Adipose tissue (tissue), 3 donors: ENCODE measurements around the gene SLC8A2. TPM values are rescaled to one million over a fixed set of nuclear protein-coding genes. Genes with fewer than 3 reads are reported as not detected.

Experiments used
- H3K27ac ChIP-seq: one replicate; pipeline ENCODE4 v1.5.1; 2013; ENCODE audit warnings: low read depth, low read length
- WGBS, 3 donors: extraction: QIAGEN DNeasy Blood & Tissue Kit; methylation state at CpG; one replicate each; pipeline ENCODE4 v1.1.7; 2013; 5-methylcytosine and 5-hydroxymethylcytosine counted together
- polyA plus RNA-seq, 3 donors: library from polyadenylated mRNA; stranded (reverse); fragments of 200-250 nt; gene quantifications; one replicate each; pipeline ENCODE4 v1.2.3, GENCODE V29; 2013
- donor health status: healthy with polysubstance abuse.
- donor health status: Bipolar disorder and iron deficiency.
- donor health status: healthy.

SLC8A2 gene
- polyA plus RNA-seq, 3 donors, result 0.28 to 1.9 TPM; not detected in 1

GRCh38 chr19:47507924-47508553, 36.3 kb upstream of the SLC8A2 start:
- WGBS, 3 donors, result 53 to 79% (median 67%) methylated on average over 10 to 11 of the region's 11 CpGs

GRCh38 chr19:47507012-47507411, 35.3 kb upstream of the SLC8A2 start:
- H3K27ac ChIP-seq, result no peak overlapping the region
- WGBS, 3 donors, result 26 to 68% (median 54%) methylated on average over 6 of the region's 6 CpGs

More at GRCh38 chr19:47507924-47508553, 36.3 kb upstream of the SLC8A2 start:
- H3K27ac ChIP-seq, result no peak overlapping the region

GRCh38 chr19:47506459-47506858, 34.8 kb upstream of the SLC8A2 start:
- 49 to 87% (median 87%) methylated on average over 8 of the region's 8 CpGs for WGBS, 3 donors
- no peak overlapping the region for H3K27ac ChIP-seq

GRCh38 chr19:47505506-47505905, 33.8 kb upstream of the SLC8A2 start:
- H3K27ac ChIP-seq, result no peak overlapping the region
- WGBS, 3 donors, result 56 to 96% (median 92%) methylated on average over 6 of the region's 6 CpGs

- H3K27ac ChIP-seq, result no peak overlapping the region
- 66 to 75% (median 68%) methylated on average over 5 of the region's 5 CpGs for WGBS, 3 donors
These were observed 32.1 kb upstream of the SLC8A2 start for GRCh38 chr19:47503826-47504150.

- H3K27ac ChIP-seq, result no peak overlapping the region
- WGBS, 3 donors, result 80 to 91% (median 88%) methylated on average over 13 of the region's 13 CpGs
These were observed 31.6 kb upstream of the SLC8A2 start for GRCh38 chr19:47503130-47503825.

- H3K27ac ChIP-seq, result no peak overlapping the region
- 85 to 92% (median 87%) methylated on average over 32 of the region's 32 CpGs for WGBS, 3 donors
These were observed 28.5 kb upstream of the SLC8A2 start for GRCh38 chr19:47499863-47500830.

- 88 to 96% (median 92%) methylated on average over 7 of the region's 7 CpGs for WGBS, 3 donors
- H3K27ac ChIP-seq, result no peak overlapping the region
These were observed 27.7 kb upstream of the SLC8A2 start for GRCh38 chr19:47499371-47499770.

- H3K27ac ChIP-seq, result no peak overlapping the region
- 92 to 94% (median 94%) methylated on average over 5 of the region's 5 CpGs for WGBS, 3 donors
These were observed 26.9 kb upstream of the SLC8A2 start for GRCh38 chr19:47498561-47498960.

GRCh38 chr19:47497821-47498520, 26.3 kb upstream of the SLC8A2 start:
- 67 to 88% (median 87%) methylated on average over 14 of the region's 14 CpGs for WGBS, 3 donors
- H3K27ac ChIP-seq, result no peak overlapping the region

GRCh38 chr19:47497050-47497766, 25.5 kb upstream of the SLC8A2 start:
- 66 to 90% (median 80%) methylated on average over 22 to 23 of the region's 23 CpGs for WGBS, 3 donors

GRCh38 chr19:47495478-47496372, 24.0 kb upstream of the SLC8A2 start:
- H3K27ac ChIP-seq, result no peak overlapping the region
- WGBS, 3 donors, result 53 to 78% (median 75%) methylated on average over 16 to 17 of the region's 17 CpGs

More at GRCh38 chr19:47497050-47497766, 25.5 kb upstream of the SLC8A2 start:
- H3K27ac ChIP-seq, result no peak overlapping the region

GRCh38 chr19:47494729-47495128, 23.0 kb upstream of the SLC8A2 start:
- H3K27ac ChIP-seq, result no peak overlapping the region
- 44 to 50% (median 45%) methylated on average over 9 of the region's 9 CpGs for WGBS, 3 donors

- 88 to 89% (median 89%) methylated on average over 5 of the region's 5 CpGs for WGBS, 3 donors
- H3K27ac ChIP-seq, result no peak overlapping the region
These were observed 22.5 kb upstream of the SLC8A2 start for GRCh38 chr19:47494211-47494547.

GRCh38 chr19:47493378-47494210, 21.9 kb upstream of the SLC8A2 start:
- H3K27ac ChIP-seq, result no peak overlapping the region
- 83 to 88% (median 84%) methylated on average over 18 of the region's 18 CpGs for WGBS, 3 donors
